ENCODE results near the gene IL23R. TPM values are rescaled to one million over a fixed set of nuclear protein-coding genes. Genes with fewer than 3 reads are reported as not detected.

IL23R gene
- total and polyA plus RNA-seq, 4 donors = 0.21 TPM; not detected in 3

GRCh38 chr1:67228791-67229190 lies 62.5 kb downstream of the IL23R start:
- ATAC-seq (ENCODE audit: low FRiP score) (no peak), DNase-seq (no peak)
- Histone ChIP-seq H3K36me3 (ENCODE audit: control insufficient read depth in 1 of 2, insufficient read depth in 2 of 2, low read length in 1 of 2) (no peaks in the 10 kb centered on the region), H3K27ac (ENCODE audit: low read depth in 1 of 2, low read length in 2 of 2) (no peak overlapping the region), H3K9me3 (ENCODE audit: control insufficient read depth, low read length) (peaks cover 3% of the 10 kb centered on the region), H3K4me1 (ENCODE audit: control insufficient read depth in 1 of 2, insufficient read depth in 2 of 2, low read length in 2 of 2) (no peaks in the 10 kb centered on the region), H3K27me3 (ENCODE audit: control insufficient read depth in 1 of 2, insufficient read depth in 2 of 2, low read length in 1 of 2) (no peaks in the 10 kb centered on the region), H3K4me3 (ENCODE audit: low read length in 2 of 2) (no peak overlapping the region)
- intact Hi-C loops (cut with DNase I) = no loop called here

GRCh38 chr1:67230539-67230938 lies 64.3 kb downstream of the IL23R start:
- Histone ChIP-seq H3K9me3 (ENCODE audit: control insufficient read depth, low read length) (peaks cover 3% of the 10 kb centered on the region), H3K4me1 (ENCODE audit: control insufficient read depth in 1 of 2, insufficient read depth in 2 of 2, low read length in 2 of 2) (no peaks in the 10 kb centered on the region), H3K36me3 (ENCODE audit: control insufficient read depth in 1 of 2, insufficient read depth in 2 of 2, low read length in 1 of 2) (no peaks in the 10 kb centered on the region), H3K27ac (ENCODE audit: low read depth in 1 of 2, low read length in 2 of 2) (no peak overlapping the region), H3K4me3 (ENCODE audit: low read length in 2 of 2) (no peak overlapping the region), H3K27me3 (ENCODE audit: control insufficient read depth in 1 of 2, insufficient read depth in 2 of 2, low read length in 1 of 2) (no peaks in the 10 kb centered on the region)
- 82 to 87% methylated on average over 3 of the region's 3 CpGs for WGBS, 2 donors
- DNase-seq = no peak
- no peak for ATAC-seq (ENCODE audit: low FRiP score)
- intact Hi-C loops (cut with DNase I) = no loop called here

- Histone ChIP-seq H3K27me3 (ENCODE audit: control insufficient read depth in 1 of 2, insufficient read depth in 2 of 2, low read length in 1 of 2) (no peaks in the 10 kb centered on the region), H3K27ac (ENCODE audit: low read depth in 1 of 2, low read length in 2 of 2) (no peak overlapping the region), H3K4me1 (ENCODE audit: control insufficient read depth in 1 of 2, insufficient read depth in 2 of 2, low read length in 2 of 2) (no peaks in the 10 kb centered on the region), H3K4me3 (ENCODE audit: low read length in 2 of 2) (no peak overlapping the region), H3K36me3 (ENCODE audit: control insufficient read depth in 1 of 2, insufficient read depth in 2 of 2, low read length in 1 of 2) (no peaks in the 10 kb centered on the region), H3K9me3 (ENCODE audit: control insufficient read depth, low read length) (no peaks in the 10 kb centered on the region)
- DNase-seq (no peak), ATAC-seq (ENCODE audit: low FRiP score) (no peak)
- WGBS, 2 donors = 56% methylated on average over 3 of the region's 3 CpGs
- intact Hi-C loops (cut with DNase I) = no loop called here
These were observed 70.0 kb downstream of the IL23R start for GRCh38 chr1:67236277-67236676.

- intact Hi-C loops (cut with DNase I) = no loop called here
- 53 to 81% methylated on average over 2 of the region's 2 CpGs for WGBS, 2 donors
- no peaks in the 10 kb centered on the region for H3K27me3 ChIP-seq (ENCODE audit: control insufficient read depth in 1 of 2, insufficient read depth in 2 of 2, low read length in 1 of 2)
- no peaks in the 10 kb centered on the region for H3K36me3 ChIP-seq (ENCODE audit: control insufficient read depth in 1 of 2, insufficient read depth in 2 of 2, low read length in 1 of 2)
- no peaks in the 10 kb centered on the region for H3K9me3 ChIP-seq (ENCODE audit: control insufficient read depth, low read length)
- ATAC-seq (ENCODE audit: low FRiP score) = no peak
- H3K4me3 ChIP-seq (ENCODE audit: low read length in 2 of 2) = no peak overlapping the region
- no peak for DNase-seq
- H3K4me1 ChIP-seq (ENCODE audit: control insufficient read depth in 1 of 2, insufficient read depth in 2 of 2, low read length in 2 of 2) = no peaks in the 10 kb centered on the region
- H3K27ac ChIP-seq (ENCODE audit: low read depth in 1 of 2, low read length in 2 of 2) = no peak overlapping the region
These were observed 73.5 kb downstream of the IL23R start for GRCh38 chr1:67239738-67240137.

GRCh38 chr1:67241200-67241746 lies 75.0 kb downstream of the IL23R start:
- Histone ChIP-seq H3K36me3 (ENCODE audit: control insufficient read depth in 1 of 2, insufficient read depth in 2 of 2, low read length in 1 of 2) (no peaks in the 10 kb centered on the region), H3K27me3 (ENCODE audit: control insufficient read depth in 1 of 2, insufficient read depth in 2 of 2, low read length in 1 of 2) (no peaks in the 10 kb centered on the region), H3K4me3 (ENCODE audit: low read length in 2 of 2) (no peak overlapping the region), H3K27ac (ENCODE audit: low read depth in 1 of 2, low read length in 2 of 2) (no peak overlapping the region), H3K9me3 (ENCODE audit: control insufficient read depth, low read length) (no peaks in the 10 kb centered on the region), H3K4me1 (ENCODE audit: control insufficient read depth in 1 of 2, insufficient read depth in 2 of 2, low read length in 2 of 2) (no peaks in the 10 kb centered on the region)
- ATAC-seq (ENCODE audit: low FRiP score) (no peak), DNase-seq (no peak)
- intact Hi-C loops (cut with DNase I) = no loop called here
- 48 to 64% methylated on average over 1 of the region's 1 CpG for WGBS, 2 donors

- ATAC-seq (ENCODE audit: low FRiP score) (no peak), DNase-seq (no peak)
- H3K4me1 ChIP-seq (ENCODE audit: control insufficient read depth in 1 of 2, insufficient read depth in 2 of 2, low read length in 2 of 2) = no peaks in the 10 kb centered on the region
- H3K27me3 ChIP-seq (ENCODE audit: control insufficient read depth in 1 of 2, insufficient read depth in 2 of 2, low read length in 1 of 2) = no peaks in the 10 kb centered on the region
- H3K9me3 ChIP-seq (ENCODE audit: control insufficient read depth, low read length) = no peaks in the 10 kb centered on the region
- no peak overlapping the region for H3K4me3 ChIP-seq (ENCODE audit: low read length in 2 of 2)
- H3K36me3 ChIP-seq (ENCODE audit: control insufficient read depth in 1 of 2, insufficient read depth in 2 of 2, low read length in 1 of 2) = no peaks in the 10 kb centered on the region
- H3K27ac ChIP-seq (ENCODE audit: low read depth in 1 of 2, low read length in 2 of 2) = no peak overlapping the region
- intact Hi-C loops (cut with DNase I) = no loop called here
These were observed 75.8 kb downstream of the IL23R start for GRCh38 chr1:67242016-67242415.

GRCh38 chr1:67250051-67250653 lies 83.9 kb downstream of the IL23R start:
- H3K27me3 ChIP-seq (ENCODE audit: control insufficient read depth in 1 of 2, insufficient read depth in 2 of 2, low read length in 1 of 2) = no peaks in the 10 kb centered on the region
- DNase-seq (no peak), ATAC-seq (ENCODE audit: low FRiP score) (no peak)
- intact Hi-C loops (cut with DNase I) = no loop called here
- no peak overlapping the region for H3K27ac ChIP-seq (ENCODE audit: low read depth in 1 of 2, low read length in 2 of 2)
- H3K36me3 ChIP-seq (ENCODE audit: control insufficient read depth in 1 of 2, insufficient read depth in 2 of 2, low read length in 1 of 2) = no peaks in the 10 kb centered on the region
- no peaks in the 10 kb centered on the region for H3K9me3 ChIP-seq (ENCODE audit: control insufficient read depth, low read length)
- H3K4me1 ChIP-seq (ENCODE audit: control insufficient read depth in 1 of 2, insufficient read depth in 2 of 2, low read length in 2 of 2) = no peaks in the 10 kb centered on the region
- 82 to 86% methylated on average over 2 of the region's 2 CpGs for WGBS, 2 donors
- no peak overlapping the region for H3K4me3 ChIP-seq (ENCODE audit: low read length in 2 of 2)

GRCh38 chr1:67256291-67257172 lies 90.3 kb downstream of the IL23R start:
- H3K4me1 ChIP-seq (ENCODE audit: control insufficient read depth in 1 of 2, insufficient read depth in 2 of 2, low read length in 2 of 2) = no peaks in the 10 kb centered on the region
- no peak for DNase-seq
- no peaks in the 10 kb centered on the region for H3K9me3 ChIP-seq (ENCODE audit: control insufficient read depth, low read length)
- H3K4me3 ChIP-seq (ENCODE audit: low read length in 2 of 2) = no peak overlapping the region
- no peak for ATAC-seq (ENCODE audit: low FRiP score)
- 27 to 44% methylated on average over 2 of the region's 2 CpGs for WGBS, 2 donors
- intact Hi-C loops (cut with DNase I) = no loop called here
- no peaks in the 10 kb centered on the region for H3K27me3 ChIP-seq (ENCODE audit: control insufficient read depth in 1 of 2, insufficient read depth in 2 of 2, low read length in 1 of 2)
- no peaks in the 10 kb centered on the region for H3K36me3 ChIP-seq (ENCODE audit: control insufficient read depth in 1 of 2, insufficient read depth in 2 of 2, low read length in 1 of 2)
- no peak overlapping the region for H3K27ac ChIP-seq (ENCODE audit: low read depth in 1 of 2, low read length in 2 of 2)

- intact Hi-C loops (cut with DNase I) = no loop called here
- no peak for ATAC-seq (ENCODE audit: low FRiP score)
- no peak for DNase-seq
- Histone ChIP-seq H3K4me1 (ENCODE audit: control insufficient read depth in 1 of 2, insufficient read depth in 2 of 2, low read length in 2 of 2) (no peaks in the 10 kb centered on the region), H3K27ac (ENCODE audit: low read depth in 1 of 2, low read length in 2 of 2) (no peak overlapping the region), H3K9me3 (ENCODE audit: control insufficient read depth, low read length) (no peaks in the 10 kb centered on the region), H3K27me3 (ENCODE audit: control insufficient read depth in 1 of 2, insufficient read depth in 2 of 2, low read length in 1 of 2) (no peaks in the 10 kb centered on the region), H3K4me3 (ENCODE audit: low read length in 2 of 2) (no peak overlapping the region), H3K36me3 (ENCODE audit: control insufficient read depth in 1 of 2, insufficient read depth in 2 of 2, low read length in 1 of 2) (no peaks in the 10 kb centered on the region)
- 60 to 62% methylated on average over 5 of the region's 5 CpGs for WGBS, 2 donors
These were observed 90.9 kb downstream of the IL23R start for GRCh38 chr1:67257173-67257535.

Measured in aorta (tissue), 5 donors.